Measurements from ENCODE around the gene NBPF9.
"Not testable (repeated sequence)": the region's sequence is repeated elsewhere in the genome, so short reads cannot be mapped to it uniquely, and the experiment has no call there.

GRCh38 chr1:149009761-149010160 is 93.6 kb downstream of the NBPF9 start:
- not testable (repeated sequence) for TF ChIP-seq ATF2 (CRISPR knock-in tag; IDR thresholded peaks at IDR 0.05; ENCODE audit: borderline replicate concordance, low read depth); CTCF (IDR thresholded peaks at IDR 0.05); ZNF263 (CRISPR knock-in tag; IDR thresholded peaks at IDR 0.05; ENCODE audit: low read depth)
